Pulmonary artery endothelial cell (primary cell): ENCODE measurements around the gene SET. TPM values are rescaled to one million over a fixed set of nuclear protein-coding genes. Genes with fewer than 3 reads are reported as not detected.
"Not testable (repeated sequence)": the region's sequence is repeated elsewhere in the genome, so short reads cannot be mapped to it uniquely, and the experiment has no call there.

Source experiments
- DNase-seq: peaks from one replicate; pipeline ENCODE4 v3.0.0-alpha.2; 2011; ENCODE audit warnings: low read depth, low spot score
- total RNA-seq: library from RNA; depleted of rRNA; stranded (reverse); fragments of >200 nt; gene quantifications from 2 replicates; pipeline ENCODE4 v1.2.3, GENCODE V29; 2014

SET gene, protein sequence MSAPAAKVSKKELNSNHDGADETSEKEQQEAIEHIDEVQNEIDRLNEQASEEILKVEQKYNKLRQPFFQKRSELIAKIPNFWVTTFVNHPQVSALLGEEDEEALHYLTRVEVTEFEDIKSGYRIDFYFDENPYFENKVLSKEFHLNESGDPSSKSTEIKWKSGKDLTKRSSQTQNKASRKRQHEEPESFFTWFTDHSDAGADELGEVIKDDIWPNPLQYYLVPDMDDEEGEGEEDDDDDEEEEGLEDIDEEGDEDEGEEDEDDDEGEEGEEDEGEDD
- 618 and 795 TPM in 2 replicates for total RNA-seq

GRCh38 chr9:128688501-128689292, at the start of gene SET:
TSS of gene SET (plus strand) at chr9:128689222. CDS start at chr9:128689583, 361 bp downstream.
- peak; percentile 72 for DNase-seq

DNA sequence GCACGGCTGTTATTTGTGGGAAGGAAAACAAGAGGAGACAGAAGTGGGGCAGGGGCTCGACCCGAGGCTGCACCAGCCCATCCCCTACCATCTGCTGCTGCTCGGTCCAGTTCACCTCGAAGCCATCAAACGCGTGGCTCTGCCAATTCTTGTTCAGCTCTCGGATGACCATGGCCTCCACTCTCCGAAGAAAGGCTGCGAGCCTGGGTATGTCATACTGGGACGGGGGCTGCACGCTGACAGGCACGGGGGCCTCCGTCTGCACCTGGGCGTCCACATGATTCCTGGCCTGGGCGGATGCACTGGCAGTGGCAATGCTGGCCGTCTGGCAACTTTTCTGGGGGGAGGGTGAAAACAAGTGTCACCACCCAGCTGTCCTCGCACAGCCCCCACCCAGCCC, 48.4 kb upstream of the SET start:
- DNase-seq, result no peak

GRCh38 chr9:128642675-128643245, 46.3 kb upstream of the SET start:
- DNase-seq, result no peak

- no peak for DNase-seq
These were observed 45.3 kb upstream of the SET start for GRCh38 chr9:128643519-128644300.

DNA sequence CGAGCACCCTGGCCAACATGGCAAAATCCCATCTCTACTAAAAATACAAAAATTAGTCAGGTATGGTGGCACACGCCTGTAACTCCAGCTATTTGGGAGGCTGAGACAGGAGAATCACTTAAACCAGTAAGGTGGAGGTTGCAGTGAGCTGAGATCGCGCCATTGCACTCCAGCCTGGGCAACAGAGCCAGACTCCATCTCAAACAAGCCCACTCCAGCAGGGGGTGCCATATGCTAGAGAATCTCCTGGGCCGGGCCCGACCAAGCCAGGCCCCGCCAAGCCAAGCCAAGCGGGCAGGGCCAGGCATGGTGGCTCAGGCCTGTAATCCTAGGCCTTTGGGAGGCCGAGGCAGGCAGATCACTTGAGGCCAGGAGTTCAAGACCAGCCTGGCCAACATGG, 40.8 kb upstream of the SET start:
- DNase-seq, result not testable (repeated sequence)

GRCh38 chr9:128651798-128652197, 37.2 kb upstream of the SET start:
- DNase-seq, result no peak

DNA sequence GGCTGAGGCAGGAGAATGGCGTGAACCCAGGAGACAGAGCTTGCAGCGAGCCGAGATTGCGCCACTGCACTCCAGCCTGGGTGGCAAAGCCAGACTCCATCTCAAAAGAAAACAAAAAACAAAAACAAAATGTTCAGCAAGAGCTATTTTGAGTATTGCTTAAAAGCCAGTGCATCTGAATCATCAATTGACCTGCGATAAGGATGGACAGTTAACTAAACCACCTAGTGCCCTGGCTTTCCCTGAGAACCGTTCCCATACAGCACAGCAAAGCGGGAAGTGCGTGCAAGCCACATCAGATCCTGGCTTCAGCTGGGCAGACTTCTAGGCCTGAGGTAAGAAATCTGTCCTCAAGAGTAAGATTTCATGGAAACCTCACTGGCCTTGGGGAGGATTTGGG, 35.1 kb upstream of the SET start:
- no peak for DNase-seq

DNA sequence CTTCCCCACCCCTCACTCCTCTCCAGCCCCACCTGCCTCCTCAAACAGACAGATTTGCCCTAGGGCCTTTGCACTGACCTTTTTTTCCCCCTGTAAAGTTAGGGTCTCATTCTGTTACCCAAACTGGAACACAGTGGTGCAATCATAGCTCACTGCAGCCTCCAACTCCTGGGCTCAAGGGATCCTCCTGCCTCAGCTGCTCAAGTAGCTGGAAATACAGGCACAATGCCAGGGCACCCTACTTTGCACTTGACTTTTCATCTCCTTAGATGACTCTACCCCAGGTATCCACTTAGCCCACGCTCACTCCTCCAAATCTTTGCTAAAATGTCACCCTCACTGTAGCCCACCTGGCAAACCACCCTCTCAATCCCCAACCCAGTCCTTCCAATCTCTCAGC, 34.5 kb upstream of the SET start:
- no peak for DNase-seq

- peak; percentile 74 for DNase-seq
These were observed 32.3 kb upstream of the SET start, which contains the start of gene DYNC2I2 for GRCh38 chr9:128656416-128657343. TSS of gene DYNC2I2 (minus strand) at chr9:128656847. CDS start at chr9:128656726, 121 bp downstream.

GRCh38 chr9:128657344-128657704, 31.7 kb upstream of the SET start:
- DNase-seq, result no peak

DNA sequence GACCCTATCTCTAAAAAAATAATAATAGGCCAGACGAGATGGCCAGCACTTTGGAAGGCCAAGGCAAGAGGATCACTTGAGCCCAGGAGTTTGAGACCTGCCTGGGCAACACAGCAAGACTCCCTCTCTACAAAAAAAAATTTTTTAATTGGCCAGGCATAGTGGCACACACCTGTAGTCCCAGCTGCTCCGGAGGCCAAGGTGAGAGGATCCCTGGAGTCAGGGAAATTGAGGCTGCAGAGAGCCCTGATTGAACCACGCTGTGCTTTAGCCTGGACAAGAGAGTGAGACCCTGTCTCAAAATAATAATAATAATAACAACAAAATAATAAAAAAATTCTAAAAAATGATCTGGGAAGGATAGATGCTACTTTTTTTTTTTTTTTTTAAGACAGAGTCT, 31.2 kb upstream of the SET start:
- no peak for DNase-seq

DNA sequence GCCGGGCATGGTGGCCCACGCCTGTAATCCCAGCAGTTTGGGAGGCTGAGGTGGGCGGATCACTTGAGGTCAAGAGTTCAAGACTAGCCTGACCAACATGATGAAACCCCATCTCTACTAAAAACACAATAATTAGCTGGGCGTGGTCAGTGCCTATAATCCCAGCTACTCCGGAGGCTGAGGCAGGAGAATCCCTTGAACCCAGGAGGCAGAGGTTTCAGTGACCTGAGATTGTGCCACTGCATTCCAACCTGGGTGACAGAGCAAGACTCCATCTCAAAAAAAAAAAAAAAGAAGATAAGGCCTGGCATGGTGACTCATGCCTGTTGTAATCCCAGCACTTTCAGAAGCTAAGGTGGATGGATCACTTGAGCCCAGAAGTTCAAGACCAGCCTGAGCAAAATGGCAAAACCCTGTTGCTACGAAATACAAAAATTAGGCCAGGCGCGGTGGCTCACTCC, 22.5 kb upstream of the SET start:
- DNase-seq, result not testable (repeated sequence)

- no peak for DNase-seq
These were observed 19.2 kb upstream of the SET start for GRCh38 chr9:128669786-128670185.

- DNase-seq, result no peak
These were observed 13.6 kb upstream of the SET start for GRCh38 chr9:128675382-128675781.

DNA sequence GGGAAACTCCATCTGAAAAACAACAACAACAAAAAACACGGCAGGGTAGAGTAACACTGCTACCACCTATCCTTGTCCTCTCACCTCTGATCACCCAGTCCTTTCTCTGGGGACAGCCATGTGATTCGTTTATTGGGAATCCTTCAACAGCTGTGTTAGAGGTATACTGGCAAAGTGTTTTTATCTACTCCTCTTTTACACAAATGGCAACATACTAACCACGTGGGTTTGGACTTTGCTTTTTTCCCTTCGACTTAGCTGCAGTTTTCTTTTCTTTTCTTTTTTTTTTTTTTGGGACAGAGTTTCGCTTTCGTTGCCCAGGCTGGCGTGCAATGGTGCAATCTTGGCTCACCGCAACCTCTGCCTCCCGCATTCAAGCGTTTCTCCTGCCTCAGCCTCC, 11.2 kb upstream of the SET start:
- DNase-seq, result no peak

DNA sequence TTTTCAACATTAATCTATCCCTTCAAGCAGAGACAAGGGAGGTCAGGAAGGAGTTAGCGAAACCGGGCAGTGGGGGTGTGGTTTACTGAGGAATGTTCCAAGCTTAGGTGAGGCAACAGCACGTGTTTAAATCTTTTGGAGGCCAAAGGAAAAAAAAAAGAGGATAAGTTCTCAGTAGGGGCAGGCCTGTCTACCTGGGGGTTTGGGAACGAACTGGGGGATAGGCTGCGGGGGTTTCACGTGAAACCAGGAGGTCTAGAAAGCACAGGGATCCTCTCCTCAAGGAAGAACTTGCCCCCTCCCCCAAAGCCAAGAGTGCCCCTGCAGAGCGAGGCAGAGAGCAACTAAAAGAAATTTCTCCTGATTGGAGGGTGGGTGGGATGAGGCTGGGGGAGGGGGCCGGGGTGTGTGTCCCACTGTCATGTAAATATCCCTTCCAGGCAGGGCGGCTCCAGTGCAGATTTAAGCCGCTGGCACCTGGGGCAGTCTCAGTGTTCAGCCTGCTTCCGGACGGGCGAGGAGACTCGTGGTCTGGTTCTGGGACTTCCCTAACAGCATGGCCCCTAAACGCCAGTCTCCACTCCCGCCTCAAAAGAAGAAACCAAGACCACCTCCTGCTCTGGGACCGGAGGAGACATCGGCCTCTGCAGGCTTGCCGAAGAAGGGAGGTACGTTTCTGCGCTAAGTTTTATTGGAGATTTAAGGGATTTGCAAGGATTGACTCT, 5.5 kb upstream of the SET start:
- no peak for DNase-seq

GRCh38 chr9:128684065-128684324, 5.0 kb upstream of the SET start:
- DNase-seq, result no peak

- no peak for DNase-seq
These were observed 4.5 kb upstream of the SET start for GRCh38 chr9:128684325-128685199.
